HK-2 (cell line): ENCODE measurements around the gene TTI1.

Source experiments
- DNase-seq: peaks from one replicate; pipeline ENCODE4 v3.0.0-alpha.2; 2018; ENCODE audit not compliant: unreplicated experiment

The TTI1 gene

GRCh38 chr20:38033330-38034107 is at the start of gene TTI1, which contains the start of gene RPRD1B:
Gene TTI1 (minus strand): TSS chr20:38033456. CDS start chr20:38013816, 19,640 bp downstream.
Gene RPRD1B (plus strand): TSS chr20:38033746. CDS start chr20:38033948, 202 bp downstream.
- DNase-seq, result peak; percentile 94

DNA sequence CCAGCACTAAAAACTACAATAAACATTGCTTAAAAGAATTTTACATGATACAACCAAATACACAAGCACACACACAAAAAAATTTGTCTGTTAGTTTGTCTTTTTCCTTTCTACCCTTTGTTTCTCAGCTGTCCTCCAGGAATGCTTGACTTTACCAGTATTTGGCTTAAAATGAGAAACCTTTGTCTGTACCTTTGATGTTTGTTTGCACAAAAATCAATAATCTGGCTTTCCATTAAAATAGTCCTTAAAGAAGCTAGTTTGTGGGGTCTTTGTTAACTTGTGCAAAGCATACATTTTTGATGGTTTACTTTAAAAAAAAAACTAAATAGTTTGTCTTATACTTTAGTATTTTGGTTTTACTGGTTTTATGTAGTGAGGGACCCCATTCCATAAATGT is 49.6 kb upstream of the TTI1 start:
- no peak for DNase-seq

DNA sequence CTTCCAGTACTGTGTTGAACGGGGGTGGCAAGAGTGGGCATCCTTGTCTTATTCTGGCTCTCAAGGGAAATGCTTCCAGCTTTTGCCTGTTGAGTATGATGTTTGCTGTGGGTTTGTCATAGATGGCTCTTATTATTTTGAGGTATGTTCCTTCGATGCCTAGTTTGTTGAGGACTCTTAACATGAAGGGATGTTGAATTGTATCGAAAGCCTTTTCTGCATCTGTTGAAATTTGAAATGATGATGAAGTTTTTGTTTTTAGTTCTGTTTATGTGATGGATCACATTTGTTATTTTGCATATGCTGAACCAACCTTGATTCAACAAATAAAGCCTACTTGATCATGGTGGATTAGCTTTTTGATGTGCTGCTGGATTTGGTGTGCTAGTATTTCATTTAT is 48.3 kb upstream of the TTI1 start:
- DNase-seq, result no peak

DNA sequence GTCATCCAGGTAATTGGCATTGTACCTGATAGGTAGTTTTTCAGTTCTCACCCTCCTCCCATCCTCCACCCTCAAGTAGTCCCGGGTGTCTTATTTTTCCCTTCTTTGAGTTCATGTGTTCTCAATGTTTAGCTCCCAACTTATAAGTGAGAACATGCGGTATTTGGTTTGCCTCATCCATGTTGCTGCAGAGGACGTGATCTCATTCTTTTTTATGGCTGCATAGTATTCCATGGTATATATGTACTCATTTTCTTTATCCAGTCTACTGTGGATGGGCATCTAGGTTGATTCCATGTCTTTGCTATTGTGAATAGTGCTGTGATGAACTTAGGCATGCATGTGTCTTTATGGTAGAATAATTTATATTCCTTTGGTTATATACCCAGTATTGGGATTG is 46.1 kb upstream of the TTI1 start:
- DNase-seq, result no peak

DNA sequence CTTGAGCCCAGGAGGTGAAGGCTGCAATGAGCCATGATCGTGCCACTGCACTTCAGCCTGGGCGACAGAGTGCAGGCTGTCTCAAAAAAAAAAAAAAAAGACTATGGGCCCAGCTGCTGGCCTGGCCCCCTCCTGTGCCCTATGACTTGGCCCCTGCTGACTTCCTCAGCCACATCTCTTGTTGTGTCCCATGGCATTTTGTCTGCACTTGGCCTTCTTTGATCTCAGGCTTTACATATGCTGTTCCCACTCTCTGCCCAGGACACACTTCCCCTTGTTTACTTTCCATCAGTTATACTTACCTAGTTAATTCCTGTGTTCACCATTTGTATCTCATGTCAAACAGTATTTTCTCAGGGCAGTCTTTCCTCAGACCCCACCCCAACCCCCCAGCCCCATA is 44.8 kb upstream of the TTI1 start:
- DNase-seq, result no peak

DNA sequence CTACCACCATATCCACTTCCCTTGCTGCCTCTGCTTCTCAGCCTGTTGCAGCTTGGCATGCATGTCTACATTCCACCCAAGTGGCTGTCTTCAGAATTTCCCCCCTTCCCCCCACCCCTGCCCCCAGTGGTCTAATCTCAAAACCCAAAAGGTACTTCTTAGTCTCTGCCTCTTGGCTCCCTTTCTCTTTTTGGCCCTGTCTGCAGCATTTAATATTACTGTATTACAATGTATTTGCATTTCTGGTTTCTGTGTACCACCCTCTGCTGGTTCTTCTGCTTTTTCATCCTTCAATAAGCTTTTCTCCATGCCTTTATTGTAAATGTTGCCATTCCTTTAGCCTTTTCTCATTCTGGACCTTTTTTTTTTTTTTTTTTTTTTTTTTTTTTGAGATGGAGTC is 43.3 kb upstream of the TTI1 start:
- DNase-seq, result no peak

DNA sequence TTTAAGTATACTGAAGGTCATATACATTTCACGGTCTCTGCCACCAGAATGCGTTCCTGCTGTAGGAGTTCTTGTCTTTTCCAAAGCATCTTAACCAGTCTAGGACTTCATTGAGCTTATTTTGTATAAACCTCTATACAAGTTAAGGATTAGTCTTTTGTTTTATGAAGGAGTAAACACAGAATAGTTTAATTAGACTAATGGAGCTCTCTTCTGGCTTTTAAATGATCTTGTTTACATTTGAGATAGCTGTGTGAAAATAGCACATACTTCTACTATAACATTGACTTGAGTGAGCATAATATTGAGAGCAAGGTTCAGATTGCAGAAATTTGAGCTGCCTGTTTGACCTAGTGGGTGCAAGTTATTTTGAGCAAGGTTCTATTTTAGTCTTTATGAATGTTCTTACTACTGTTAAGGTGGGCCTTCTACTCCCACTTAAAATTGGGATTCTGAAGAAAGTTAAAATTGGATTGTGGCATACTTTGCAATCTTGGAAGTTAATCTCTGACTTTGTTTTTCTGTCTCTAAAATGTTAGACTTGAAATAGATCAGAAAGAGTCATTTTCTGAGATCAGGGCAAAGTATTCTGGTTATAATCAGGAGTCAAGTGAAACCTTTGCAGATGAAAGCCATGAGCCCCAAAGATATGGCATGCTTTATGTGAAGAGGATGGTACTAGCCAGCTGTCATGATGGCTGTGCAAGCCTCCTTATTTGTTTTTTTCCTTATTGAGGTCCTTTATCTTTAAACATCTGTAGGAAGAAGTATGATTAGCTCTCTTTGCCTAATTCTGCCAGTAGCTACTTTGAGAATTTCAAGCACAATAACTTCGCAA is 42.1 kb upstream of the TTI1 start:
- DNase-seq, result no peak

GRCh38 chr20:38073307-38074071 is 40.2 kb upstream of the TTI1 start:
- DNase-seq, result no peak

- DNase-seq, result no peak
Measured at GRCh38 chr20:38072898-38073297, 39.6 kb upstream of the TTI1 start.

DNA sequence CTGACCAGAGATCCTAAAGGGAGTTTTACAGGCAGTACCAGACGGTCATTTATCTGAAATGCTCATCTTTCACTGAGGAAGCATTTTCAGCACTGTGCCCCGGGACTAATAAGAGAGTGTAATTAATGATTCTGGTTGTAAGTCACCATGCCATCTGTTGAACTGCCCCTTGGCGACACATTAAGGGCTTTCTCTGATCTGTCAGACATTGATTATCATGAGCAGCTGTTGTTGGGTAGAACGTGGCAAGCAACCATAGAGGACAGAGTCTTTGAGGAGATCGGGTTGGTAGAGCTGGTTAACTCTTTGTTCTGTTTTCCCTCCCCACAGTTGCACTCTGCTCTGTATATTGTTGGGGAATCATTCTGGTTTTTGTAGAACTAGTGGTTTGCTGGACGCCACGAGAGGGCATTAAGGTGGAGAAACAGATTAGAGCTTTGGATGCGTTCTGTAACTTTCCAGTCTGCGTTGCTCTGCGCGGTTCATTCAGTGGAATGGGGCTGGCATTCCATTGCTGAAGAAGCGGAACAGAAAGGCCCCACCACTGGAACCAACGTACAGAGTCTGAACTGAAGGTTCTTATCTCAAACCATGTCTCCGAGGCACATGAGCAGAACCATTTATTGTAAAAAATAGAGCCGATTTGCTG is 34.6 kb upstream of the TTI1 start:
- no peak for DNase-seq

DNA sequence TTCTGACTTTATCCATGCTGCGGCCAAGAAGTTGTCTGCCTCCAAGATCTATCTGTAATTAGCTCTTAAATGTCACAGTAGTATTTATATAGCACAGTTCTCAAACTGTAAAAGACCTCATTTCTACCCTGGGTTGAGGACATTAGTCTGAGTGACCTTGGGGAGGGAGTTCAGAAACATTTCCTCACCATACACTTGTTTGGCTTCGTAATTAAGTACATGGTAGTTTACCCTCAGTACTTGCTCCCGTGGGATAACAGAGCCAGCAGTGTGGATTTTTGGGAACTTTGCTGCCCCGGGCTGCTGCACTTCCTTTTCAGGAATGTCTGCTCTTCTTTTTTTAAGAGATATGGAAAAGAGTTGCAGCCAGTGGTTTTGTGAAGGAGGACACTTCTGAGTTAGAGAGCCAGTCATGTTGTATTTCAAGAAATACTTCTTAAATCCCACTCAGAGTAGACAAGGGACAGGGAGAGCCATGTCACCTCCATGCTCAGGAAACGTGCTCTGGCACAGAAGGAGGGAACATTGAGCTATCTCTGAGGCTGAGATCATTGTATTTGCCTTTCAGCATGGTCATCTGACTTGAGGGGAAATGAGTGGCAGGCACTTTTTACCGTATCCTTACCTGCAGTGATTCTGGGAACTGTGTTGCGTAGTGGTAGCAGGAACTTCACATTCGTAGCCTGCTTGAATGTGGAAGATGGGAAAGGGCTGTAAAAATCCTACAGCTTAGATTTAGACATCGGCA is 33.9 kb upstream of the TTI1 start:
- no peak for DNase-seq

- no peak for DNase-seq
Measured at GRCh38 chr20:38065764-38066375, 32.6 kb upstream of the TTI1 start.

DNA sequence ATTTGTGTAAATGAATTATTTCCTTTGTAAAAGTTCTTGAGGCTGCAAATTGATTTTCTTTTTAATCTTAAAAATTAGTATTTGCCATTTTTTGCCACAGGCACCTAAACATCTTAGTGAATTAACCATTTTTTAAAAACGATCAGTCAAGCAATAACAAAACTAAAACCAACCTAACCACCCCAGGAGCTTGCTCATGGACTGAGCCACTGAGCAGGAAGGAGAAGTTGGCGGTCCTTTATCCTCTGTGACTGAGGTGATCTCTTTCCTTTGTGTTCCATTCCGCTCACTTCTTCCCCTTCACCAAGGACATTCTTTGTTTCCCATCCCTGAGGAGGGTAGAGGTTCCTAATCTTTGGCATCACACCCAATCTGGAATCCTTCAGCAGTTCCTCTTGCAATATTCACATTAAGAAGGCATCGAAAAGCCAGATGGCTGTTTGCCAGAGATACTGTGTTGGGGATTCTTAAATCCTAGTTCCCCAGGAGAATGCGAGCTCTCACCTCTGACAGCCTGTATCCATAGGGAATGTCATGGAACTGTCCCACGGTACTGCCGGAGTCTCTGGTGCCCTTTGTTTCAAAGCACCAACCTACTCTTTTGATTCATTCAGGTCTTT is 30.8 kb upstream of the TTI1 start:
- no peak for DNase-seq

DNA sequence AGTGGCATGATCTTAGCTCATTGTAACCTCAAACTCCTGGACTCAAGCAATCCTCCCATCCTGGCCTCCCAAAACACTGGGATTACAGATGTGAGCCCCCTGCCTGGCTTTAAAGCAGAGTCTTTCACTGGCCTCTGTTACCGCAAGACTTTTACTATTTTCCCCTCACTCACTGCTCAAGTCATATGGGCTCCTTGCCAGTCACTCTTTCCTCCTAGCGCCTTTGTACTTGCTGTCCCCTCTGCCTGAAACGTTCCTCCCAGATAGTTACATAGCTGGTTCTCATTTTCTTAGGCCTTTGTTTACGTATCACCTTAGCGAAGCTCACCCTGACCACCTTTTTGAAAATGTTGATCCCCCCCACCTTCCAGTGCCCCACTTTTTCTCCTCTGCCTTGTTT is 29.6 kb upstream of the TTI1 start:
- no peak for DNase-seq

DNA sequence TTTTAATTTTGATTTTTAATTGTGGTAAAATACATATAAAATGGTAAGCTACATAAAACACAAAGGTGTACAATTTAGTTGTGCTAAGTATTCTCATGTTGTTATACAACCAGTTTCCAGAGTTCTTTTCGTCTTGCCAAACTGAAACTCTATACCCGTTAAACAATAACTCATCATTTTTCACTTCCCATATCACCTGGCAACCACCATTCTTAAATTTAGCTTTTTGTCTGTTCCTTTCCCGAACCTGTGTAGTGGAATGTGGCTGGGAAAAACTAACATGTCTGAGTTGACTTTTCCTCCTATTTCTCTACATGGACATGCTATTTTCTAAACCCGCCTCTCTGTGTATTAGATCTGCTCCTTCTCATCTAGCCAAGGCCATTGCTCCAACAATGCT is 27.9 kb upstream of the TTI1 start:
- DNase-seq, result no peak

GRCh38 chr20:38060536-38060935 is 27.3 kb upstream of the TTI1 start:
- no peak for DNase-seq

- no peak for DNase-seq
Measured at GRCh38 chr20:38059832-38060231, 26.6 kb upstream of the TTI1 start.

- DNase-seq, result peak; percentile 84
Measured at GRCh38 chr20:38057351-38057972, 24.2 kb upstream of the TTI1 start.

DNA sequence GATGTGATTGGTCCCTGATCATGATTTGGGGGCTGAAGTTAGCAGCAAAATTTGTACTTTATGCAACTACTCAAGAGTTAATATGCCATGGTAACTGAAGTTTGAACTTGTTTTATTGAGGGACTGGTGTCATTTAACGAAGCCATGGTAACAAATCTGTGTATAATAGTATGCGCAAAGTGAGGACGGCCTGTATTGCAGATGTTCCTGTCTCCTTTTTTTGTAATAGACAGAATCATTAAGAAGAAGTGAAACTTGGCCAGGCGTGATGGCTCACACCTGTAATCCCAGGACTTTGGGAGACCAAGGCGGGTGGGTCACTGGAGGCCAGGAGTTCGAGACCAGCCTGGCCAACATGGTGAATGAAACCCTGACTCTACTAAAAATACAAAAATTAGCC is 22.6 kb upstream of the TTI1 start:
- no peak for DNase-seq

GRCh38 chr20:38055294-38055693 is 22.0 kb upstream of the TTI1 start:
- DNase-seq, result no peak
